SU-DHL-6 (cell line): ENCODE results near the gene GPC3.

Experiments
- H2AFZ ChIP-seq: fragments of 200-600 bp; sonication (generic); 2 replicates; pipeline ENCODE4 v1.6.1; 2014; ENCODE audit warnings: low read depth, mild to moderate bottlenecking, moderate library complexity, mixed read lengths, antibody characterized with exemption, low read length; ENCODE audit not compliant: severe bottlenecking
- H3F3A ChIP-seq: fragments of 200-600 bp; shearing (Covaris generic); 2 replicates; pipeline ENCODE4 v1.6.0; 2016; ENCODE audit warnings: antibody characterized with exemption, mild to moderate bottlenecking; ENCODE audit not compliant: insufficient read depth
- H3K27ac ChIP-seq: fragments of 200-600 bp; sonication (generic); 2 replicates; pipeline ENCODE4 v1.5.1; 2016; ENCODE audit warnings: low read depth, mild to moderate bottlenecking, low read length, moderate library complexity, mixed read lengths
- H3K27me3 ChIP-seq: fragments of 200-600 bp; sonication (generic), shearing (Covaris generic); 2 replicates; pipeline ENCODE4 v1.6.0; 2014; ENCODE audit warnings: mild to moderate bottlenecking, low read length
- H3K36me3 ChIP-seq: fragments of 200-600 bp; sonication (generic); 2 replicates; pipeline ENCODE4 v1.6.1; 2014; ENCODE audit warnings: mild to moderate bottlenecking, low read length, mixed read lengths
- H3K4me2 ChIP-seq: fragments of 300-600, 200-600 bp; shearing (Covaris generic), sonication (generic); 2 replicates; pipeline ENCODE4 v1.6.0; 2014; ENCODE audit warnings: low read length, low read depth, mild to moderate bottlenecking; ENCODE audit not compliant: poor library complexity, severe bottlenecking
- H3K4me3 ChIP-seq: fragments of 200-600 bp; sonication (generic); 2 replicates; pipeline ENCODE4 v1.5.1; 2014; ENCODE audit warnings: antibody characterized with exemption, low read length, mild to moderate bottlenecking, mixed read lengths; ENCODE audit not compliant: insufficient read depth, poor library complexity, severe bottlenecking
- H3K79me2 ChIP-seq: fragments of 200-600 bp; sonication (generic); 2 replicates; pipeline ENCODE4 v1.6.1; 2014; ENCODE audit warnings: mild to moderate bottlenecking, low read length, moderate library complexity; ENCODE audit not compliant: insufficient read depth
- H3K9ac ChIP-seq: fragments of 200-600 bp; sonication (generic); 2 replicates; pipeline ENCODE4 v1.7.0; 2014; ENCODE audit warnings: mild to moderate bottlenecking, low read length
- H3K9me2 ChIP-seq: fragments of 200-600 bp; sonication (generic); replicated peaks from 2 replicates; pipeline ENCODE4 v1.6.1; 2014; ENCODE audit warnings: low read length; ENCODE audit not compliant: insufficient read depth
- H3K9me3 ChIP-seq: fragments of 200-600 bp; sonication (generic); 2 replicates; pipeline ENCODE4 v1.6.1; 2014; ENCODE audit warnings: low read length, mixed read lengths; ENCODE audit not compliant: insufficient read depth
- H4K20me1 ChIP-seq: fragments of 200-600 bp; sonication (generic); 2 replicates; pipeline ENCODE4 v1.6.1; 2014; ENCODE audit warnings: low read depth, mild to moderate bottlenecking, antibody characterized with exemption, low read length, moderate library complexity, mixed read lengths
- CTCF ChIP-seq: fragments of 200-600 bp; sonication (generic); IDR thresholded peaks from one replicate; pipeline ENCODE4 v1.5.1; 2017; ENCODE audit warnings: antibody characterized with exemption, mild to moderate bottlenecking, low read length, moderate library complexity; ENCODE audit not compliant: insufficient read depth, poor library complexity, severe bottlenecking
- EZH2phosphoT487 ChIP-seq: fragments of 200-600 bp; sonication (generic), shearing (Covaris generic); conservative IDR thresholded peaks from 2 replicates; pipeline ENCODE4 v1.6.1; 2018; ENCODE audit warnings: mild to moderate bottlenecking, antibody characterized with exemption, low read length, moderate library complexity, mixed read lengths

The GPC3 gene

GRCh38 chrX:133669214-133669613, 316.2 kb downstream of the GPC3 start:
- TF ChIP-seq CTCF (no peak), EZH2phosphoT487 (no peak)

GRCh38 chrX:133668225-133668931, 317.0 kb downstream of the GPC3 start:
- Histone ChIP-seq H3K9me3 (no peaks in the 10 kb centered on the region), H3K9me2 (no peaks in the 10 kb centered on the region), H4K20me1 (no peaks in the 10 kb centered on the region), H3K27ac (no peak overlapping the region), H3K27me3 (no peaks in the 10 kb centered on the region), H3K9ac (no peak overlapping the region), H3K4me3 (no peak overlapping the region), H3K4me2 (no peak overlapping the region), H3K79me2 (no peaks in the 10 kb centered on the region), H3K36me3 (no peaks in the 10 kb centered on the region), H2AFZ (no peak overlapping the region), H3F3A (no peaks in the 10 kb centered on the region)
- no peak for TF ChIP-seq CTCF
- no peak for TF ChIP-seq EZH2phosphoT487

More at GRCh38 chrX:133669214-133669613, 316.2 kb downstream of the GPC3 start:
- Histone ChIP-seq H4K20me1 (no peaks in the 10 kb centered on the region), H3K27me3 (no peaks in the 10 kb centered on the region), H2AFZ (no peak overlapping the region), H3K79me2 (no peaks in the 10 kb centered on the region), H3K9ac (no peak overlapping the region), H3K9me2 (no peaks in the 10 kb centered on the region), H3K4me2 (no peak overlapping the region), H3F3A (no peaks in the 10 kb centered on the region), H3K9me3 (no peaks in the 10 kb centered on the region), H3K4me3 (no peak overlapping the region), H3K27ac (no peak overlapping the region), H3K36me3 (no peaks in the 10 kb centered on the region)

GRCh38 chrX:133666256-133666655, 319.1 kb downstream of the GPC3 start:
- no peaks in the 10 kb centered on the region for H4K20me1 ChIP-seq
- H3K4me3 ChIP-seq, result no peak overlapping the region
- H2AFZ ChIP-seq, result no peak overlapping the region
- no peaks in the 10 kb centered on the region for H3F3A ChIP-seq
- TF ChIP-seq EZH2phosphoT487 (no peak), CTCF (no peak)
- no peaks in the 10 kb centered on the region for H3K9me2 ChIP-seq
- H3K9ac ChIP-seq, result no peak overlapping the region
- H3K79me2 ChIP-seq, result no peaks in the 10 kb centered on the region
- H3K27ac ChIP-seq, result no peak overlapping the region
- H3K4me2 ChIP-seq, result no peak overlapping the region
- no peaks in the 10 kb centered on the region for H3K9me3 ChIP-seq
- no peaks in the 10 kb centered on the region for H3K36me3 ChIP-seq
- H3K27me3 ChIP-seq, result no peaks in the 10 kb centered on the region
